CD14-positive monocyte (primary cell): ENCODE results near the gene PNO1. TPM values are rescaled to one million over a fixed set of nuclear protein-coding genes. Genes with fewer than 3 reads are reported as not detected.
A peak's percentile ranks its signal among the peaks of the same experiment; 100 is the strongest.

ENCODE experiments used
- DNase-seq, 3 donors: peaks; one replicate each; pipeline ENCODE4 v3.0.0-alpha.2; 2011 to 2022
- H2AFZ ChIP-seq: 2 replicates; pipeline ENCODE4 v1.6.0; 2012; ENCODE audit warnings: mild to moderate bottlenecking, low read depth, low read length, inconsistent platforms; ENCODE audit not compliant: insufficient read depth, poor library complexity, severe bottlenecking
- H3K27ac ChIP-seq, 2 donors: 1 replicate in 1 of 2; 2 replicates in 1 of 2; pipeline ENCODE4 v1.5.1; 2012 to 2013; ENCODE audit warnings: low read length in 2 of 2, control low read depth in 1 of 2, inconsistent platforms in 1 of 2, low read depth in 1 of 2, mild to moderate bottlenecking in 1 of 2
- H3K27me3 ChIP-seq, 2 donors: one replicate each; pipeline versions ENCODE4 v1.6.0 to v1.6.1; 2011 to 2013; ENCODE audit warnings: low read length in 2 of 2; ENCODE audit not compliant: control insufficient read depth in 2 of 2, insufficient read depth in 2 of 2
- H3K36me3 ChIP-seq, 2 donors: replicated peaks in 1 of 2; 1 replicate in 1 of 2; 2 replicates in 1 of 2; pipeline versions ENCODE4 v1.5.1 to v1.6.1; 2012 to 2013; ENCODE audit warnings: low read length in 2 of 2, control low read depth in 1 of 2, inconsistent platforms in 1 of 2, mild to moderate bottlenecking in 1 of 2; ENCODE audit not compliant: insufficient read depth in 2 of 2, control insufficient read depth in 1 of 2
- H3K4me1 ChIP-seq, 2 donors: 1 replicate in 1 of 2; 2 replicates in 1 of 2; pipeline versions ENCODE4 v1.5.1 to v1.6.1; 2012 to 2013; ENCODE audit warnings: low read length in 2 of 2, control low read depth in 1 of 2, inconsistent platforms in 1 of 2, mild to moderate bottlenecking in 1 of 2, moderate library complexity in 1 of 2; ENCODE audit not compliant: insufficient read depth in 2 of 2, control insufficient read depth in 1 of 2
- H3K4me2 ChIP-seq: replicated peaks from 2 replicates; pipeline ENCODE3; 2012; ENCODE audit warnings: low read length, moderate library complexity, mild to moderate bottlenecking; ENCODE audit not compliant: poor library complexity, severe bottlenecking; ENCODE audit errors: extremely low read depth
- H3K4me3 ChIP-seq, 3 experiments: fragments of 200-600 bp in 1 of 3; sonication (generic) in 1 of 3; replicated peaks in 1 of 3; 1 replicate in 2 of 3; 2 replicates in 1 of 3; pipeline ENCODE4 v1.5.1; 2011 to 2013; ENCODE audit warnings: low read length in 3 of 3, mild to moderate bottlenecking in 3 of 3, control low read depth in 2 of 3, low read depth in 2 of 3, inconsistent platforms in 1 of 3, moderate library complexity in 1 of 3
- H3K79me2 ChIP-seq: 2 replicates; pipeline ENCODE4 v1.6.0; 2012; ENCODE audit warnings: mild to moderate bottlenecking, control low read depth, inconsistent platforms, low read length, moderate library complexity; ENCODE audit not compliant: insufficient read depth
- H3K9ac ChIP-seq: 2 replicates; pipeline ENCODE4 v1.6.0; 2017; ENCODE audit warnings: low read length, mild to moderate bottlenecking; ENCODE audit not compliant: insufficient read depth, poor library complexity, severe bottlenecking
- H3K9me3 ChIP-seq, 2 donors: replicated peaks in 1 of 2; 1 replicate in 1 of 2; 2 replicates in 1 of 2; pipeline versions ENCODE4 v1.5.1 to v1.6.1; 2012 to 2013; ENCODE audit warnings: low read length in 2 of 2, control low read depth in 1 of 2; ENCODE audit not compliant: control insufficient read depth in 1 of 2, insufficient read depth in 1 of 2
- H4K20me1 ChIP-seq: 2 replicates; pipeline ENCODE4 v1.6.0; 2012; ENCODE audit warnings: mild to moderate bottlenecking, low read length, control low read depth, moderate library complexity; ENCODE audit not compliant: insufficient read depth
- H3K27ac Mint-ChIP-seq, 7 donors: one replicate each; pipeline ENCODE4 v1.8.0; 2020; ENCODE audit warnings: mild to moderate bottlenecking in 7 of 7, mixed read lengths in 7 of 7, moderate library complexity in 6 of 7, inconsistent platforms in 2 of 7
- H3K27me3 Mint-ChIP-seq, 3 donors: one replicate each; pipeline ENCODE4 v1.8.0; 2021 to 2022; ENCODE audit warnings: low read depth in 3 of 3, mild to moderate bottlenecking in 3 of 3, mixed read lengths in 3 of 3, moderate library complexity in 3 of 3, inconsistent platforms in 1 of 3
- H3K36me3 Mint-ChIP-seq, 2 donors: one replicate each; pipeline ENCODE4 v1.8.0; 2020; ENCODE audit warnings: mixed read lengths in 2 of 2, inconsistent platforms in 1 of 2, mild to moderate bottlenecking in 1 of 2
- H3K4me1 Mint-ChIP-seq: one replicate; pipeline ENCODE4 v1.8.0; 2020; ENCODE audit warnings: mild to moderate bottlenecking, mixed read lengths
- H3K4me3 Mint-ChIP-seq, 2 donors: one replicate each; pipeline ENCODE4 v1.8.0; 2020; ENCODE audit warnings: mild to moderate bottlenecking in 2 of 2, mixed read lengths in 2 of 2, moderate library complexity in 1 of 2
- H3K9me3 Mint-ChIP-seq, 7 donors: one replicate each; pipeline ENCODE4 v1.8.0; 2020 to 2022; ENCODE audit warnings: mixed read lengths in 7 of 7, mild to moderate bottlenecking in 6 of 7, moderate library complexity in 6 of 7, inconsistent platforms in 2 of 7
- WGBS: methylation state at CpG from one replicate; pipeline ENCODE4 v1.1.5; 2013; ENCODE audit warnings: missing lambda C conversion rate; ENCODE audit not compliant: insufficient coverage; 5-methylcytosine and 5-hydroxymethylcytosine counted together
- intact Hi-C, 2 donors: fragments of 100-400 bp; cut with micrococcal nuclease; formaldehyde crosslinking; loops; one replicate each; pipeline versions ENCODE4 v1.15.0 to v1.15.1; 2023
- polyA plus RNA-seq, 3 donors: library from polyadenylated mRNA; depleted of rRNA in 1 of 3; unstranded in 2 of 3; stranded (reverse) in 1 of 3; fragments of 300-500 nt in 2 of 3; fragments of >200 nt in 1 of 3; fragmentation: Illumina TruSeq in 2 of 3; gene quantifications; 1 replicate in 2 of 3; 2 replicates in 1 of 3; pipeline ENCODE4 v1.2.3, GENCODE V29; 2012 to 2021
- TF ChIP-seq, protein P1 (sequence below): fragments of 200-600 bp; IDR thresholded peaks from one replicate; pipeline ENCODE4 v1.8.0; 2022; ENCODE audit warnings: antibody characterized with exemption, mild to moderate bottlenecking

Gene PNO1
- polyA plus RNA-seq, 3 donors: 4.7 to 14.0 (median 10.8) TPM

DNA sequence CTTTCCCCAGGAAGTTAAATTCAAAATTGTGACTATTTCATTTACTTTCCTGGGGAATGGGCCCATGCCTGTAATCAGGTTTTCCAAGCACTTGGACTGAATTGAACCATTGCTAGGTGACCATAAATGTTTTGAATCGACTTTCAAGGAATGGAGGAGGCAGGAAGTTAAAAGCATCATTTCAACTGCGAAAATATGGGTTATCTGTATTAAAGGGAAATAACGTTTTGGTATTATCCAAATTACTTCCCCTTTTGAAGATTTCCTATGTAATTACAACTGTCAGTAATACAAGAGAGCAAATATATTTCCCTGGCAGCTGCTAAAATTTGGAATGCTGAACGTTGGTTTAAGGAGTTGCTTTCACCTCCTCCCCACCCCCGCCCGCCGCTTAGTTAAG is 19.0 kb downstream of the PNO1 start:
- H3K36me3 ChIP-seq: peaks cover 21 to 55% of the 10 kb centered on the region in 2 donors
- no peak overlapping the region for H3K9ac ChIP-seq
- H2AFZ ChIP-seq: no peak overlapping the region
- H3K4me3 Mint-ChIP-seq: no peak overlapping the region
- H3K4me1 Mint-ChIP-seq: peaks cover 25% of the 10 kb centered on the region
- H3K9me3 ChIP-seq: no peaks in the 10 kb centered on the region
- intact Hi-C loops: no loop called here
- no peak overlapping the region for H3K4me3 ChIP-seq
- H3K4me2 ChIP-seq: no peak overlapping the region
- peak in 1 of 3 donors; percentile 28 for DNase-seq
- H3K27ac ChIP-seq: peak overlapping the region in 1 of 2 donors; percentile 4
- peaks cover 10% of the 10 kb centered on the region for H3K79me2 ChIP-seq
- TF ChIP-seq, protein P1, sequence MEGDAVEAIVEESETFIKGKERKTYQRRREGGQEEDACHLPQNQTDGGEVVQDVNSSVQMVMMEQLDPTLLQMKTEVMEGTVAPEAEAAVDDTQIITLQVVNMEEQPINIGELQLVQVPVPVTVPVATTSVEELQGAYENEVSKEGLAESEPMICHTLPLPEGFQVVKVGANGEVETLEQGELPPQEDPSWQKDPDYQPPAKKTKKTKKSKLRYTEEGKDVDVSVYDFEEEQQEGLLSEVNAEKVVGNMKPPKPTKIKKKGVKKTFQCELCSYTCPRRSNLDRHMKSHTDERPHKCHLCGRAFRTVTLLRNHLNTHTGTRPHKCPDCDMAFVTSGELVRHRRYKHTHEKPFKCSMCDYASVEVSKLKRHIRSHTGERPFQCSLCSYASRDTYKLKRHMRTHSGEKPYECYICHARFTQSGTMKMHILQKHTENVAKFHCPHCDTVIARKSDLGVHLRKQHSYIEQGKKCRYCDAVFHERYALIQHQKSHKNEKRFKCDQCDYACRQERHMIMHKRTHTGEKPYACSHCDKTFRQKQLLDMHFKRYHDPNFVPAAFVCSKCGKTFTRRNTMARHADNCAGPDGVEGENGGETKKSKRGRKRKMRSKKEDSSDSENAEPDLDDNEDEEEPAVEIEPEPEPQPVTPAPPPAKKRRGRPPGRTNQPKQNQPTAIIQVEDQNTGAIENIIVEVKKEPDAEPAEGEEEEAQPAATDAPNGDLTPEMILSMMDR: no peak
- no peaks in the 10 kb centered on the region for H3K9me3 Mint-ChIP-seq
- H3K27me3 Mint-ChIP-seq: no peaks in the 10 kb centered on the region
- H3K4me1 ChIP-seq: peaks cover 39 to 42% of the 10 kb centered on the region in 2 donors
- H3K27ac Mint-ChIP-seq: peak overlapping the region in 2 of 7 donors; percentile 13 to 30
- peaks cover 56% of the 10 kb centered on the region for H4K20me1 ChIP-seq
- no CpG with 5 or more reads among the region's 7 CpGs for WGBS
- H3K36me3 Mint-ChIP-seq: peaks cover 34 to 43% of the 10 kb centered on the region in 2 donors
- H3K27me3 ChIP-seq: no peaks in the 10 kb centered on the region

DNA sequence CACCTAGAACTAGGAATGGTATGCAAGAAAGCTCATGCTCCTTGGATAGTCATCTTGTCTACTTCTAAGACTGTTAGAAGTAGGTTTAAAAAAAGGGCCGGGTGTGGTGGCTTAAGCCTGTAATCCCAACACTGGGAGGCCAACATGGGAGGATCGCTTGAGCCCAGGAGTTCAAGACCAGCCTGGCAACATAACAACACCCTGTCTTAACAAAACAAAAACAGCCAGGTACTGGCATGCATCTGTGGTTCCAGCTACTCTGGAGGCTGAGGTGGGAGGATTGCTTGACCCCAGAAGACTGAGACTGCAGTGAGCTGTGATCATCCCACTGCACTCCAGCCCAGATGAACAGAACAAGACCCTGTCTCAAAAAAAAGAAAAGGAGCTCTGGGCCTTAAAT is 19.9 kb downstream of the PNO1 start:
- H4K20me1 ChIP-seq: peaks cover 61% of the 10 kb centered on the region
- intact Hi-C loops: no loop called here
- H3K4me1 ChIP-seq: peaks cover 32 to 34% of the 10 kb centered on the region in 2 donors
- no CpG with 5 or more reads among the region's 2 CpGs for WGBS
- H3K4me2 ChIP-seq: no peak overlapping the region
- H3K27ac ChIP-seq: peak overlapping the region in 1 of 2 donors; percentile 4
- DNase-seq: no peak
- H3K9ac ChIP-seq: no peak overlapping the region
- H3K36me3 ChIP-seq: peaks cover 24 to 62% of the 10 kb centered on the region in 2 donors
- H3K4me3 ChIP-seq: no peak overlapping the region
- H3K79me2 ChIP-seq: peaks cover 10% of the 10 kb centered on the region
- no peak overlapping the region for H3K4me3 Mint-ChIP-seq
- H3K9me3 ChIP-seq: no peaks in the 10 kb centered on the region
- H3K27me3 ChIP-seq: no peaks in the 10 kb centered on the region
- peaks cover 25% of the 10 kb centered on the region for H3K4me1 Mint-ChIP-seq
- H3K27ac Mint-ChIP-seq: peak overlapping the region in 1 of 7 donors; percentile 25
- TF ChIP-seq, protein P1: no peak
- no peaks in the 10 kb centered on the region for H3K27me3 Mint-ChIP-seq
- no peaks in the 10 kb centered on the region for H3K9me3 Mint-ChIP-seq
- H2AFZ ChIP-seq: no peak overlapping the region
- H3K36me3 Mint-ChIP-seq: peaks cover 39 to 50% of the 10 kb centered on the region in 2 donors
